Activated CD8-positive, alpha-beta memory T cell treated with anti-CD3 and anti-CD28 coated beads for 36 hours (primary cell): ENCODE measurements around the gene OR10G6. TPM values are rescaled to one million over a fixed set of nuclear protein-coding genes. Genes with fewer than 3 reads are reported as not detected.
"Not testable (repeated sequence)": the region's sequence is repeated elsewhere in the genome, so short reads cannot be mapped to it uniquely, and the experiment has no call there.

ENCODE experiments used
- CTCF ChIA-PET: fragments of 350-600 bp; sonication (Branson Sonifier 250); formaldehyde crosslinking; loops from one replicate; lab custom pipeline; 2021; ENCODE audit warnings: antibody characterized with exemption; lab: Charles Lee
- POLR2A ChIA-PET: fragments of 350-600 bp; sonication (Branson Sonifier 250); formaldehyde crosslinking; loops from one replicate; lab custom pipeline; 2021; ENCODE audit warnings: antibody characterized with exemption; lab: Charles Lee
- total RNA-seq, 2 experiments: library from RNA; stranded (reverse); gene quantifications; one replicate each; pipeline ENCODE4 v1.2.3, GENCODE V29; 2021

OR10G6 gene
- not detected for total RNA-seq

- ChIA-PET POLR2A (no interaction called here), CTCF (no interaction called here)
These were observed at the start of gene OR10G6 for GRCh38 chr11:123995119-123995518. Gene OR10G6 (minus strand): TSS chr11:123995161. CDS start chr11:123995161, 0 bp downstream.

GRCh38 chr11:124043420-124043819 is 48.5 kb upstream of the OR10G6 start:
- ChIA-PET POLR2A (no interaction called here), CTCF (no interaction called here)

GRCh38 chr11:124041254-124041653 is 46.3 kb upstream of the OR10G6 start, which contains the start of gene OR10G7:
Gene OR10G7 (minus strand): TSS chr11:124041325. CDS start chr11:124039001, 2,324 bp downstream.
- ChIA-PET CTCF (no interaction called here), POLR2A (no interaction called here)

GRCh38 chr11:124039557-124039956 is 44.6 kb upstream of the OR10G6 start:
- CTCF ChIA-PET = no interaction called here
- POLR2A ChIA-PET = no interaction called here

- POLR2A ChIA-PET = no interaction called here
- CTCF ChIA-PET = no interaction called here
These were observed 41.7 kb upstream of the OR10G6 start for GRCh38 chr11:124036666-124037065.

GRCh38 chr11:124026498-124026897 is 31.5 kb upstream of the OR10G6 start, which contains the start of gene OR10G8:
Gene OR10G8 (plus strand): TSS chr11:124026798. CDS start chr11:124029623, 2,825 bp downstream.
- ChIA-PET POLR2A (no interaction called here), CTCF (no interaction called here)

- CTCF ChIA-PET, POLR2A ChIA-PET: not testable (repeated sequence)
These were observed 20.9 kb upstream of the OR10G6 start for GRCh38 chr11:124015837-124016236.

GRCh38 chr11:124012697-124013096 is 17.7 kb upstream of the OR10G6 start, which contains the start of gene OR10G4:
Gene OR10G4 (plus strand): TSS chr11:124012997. CDS start chr11:124015575, 2,578 bp downstream.
- ChIA-PET POLR2A (no interaction called here), CTCF (no interaction called here)

GRCh38 chr11:123979311-123979710 is 15.7 kb downstream of the OR10G6 start:
- CTCF ChIA-PET = no interaction called here
- POLR2A ChIA-PET = no interaction called here

GRCh38 chr11:123977731-123978347 is 17.1 kb downstream of the OR10G6 start, which contains the start of gene OR10S1:
Gene OR10S1 (minus strand): TSS chr11:123977781. CDS start chr11:123977664, 117 bp downstream.
- ChIA-PET CTCF (no interaction called here), POLR2A (no interaction called here)

GRCh38 chr11:123976770-123977560 is 18.0 kb downstream of the OR10G6 start:
- POLR2A ChIA-PET = no interaction called here
- CTCF ChIA-PET = no interaction called here

- ChIA-PET POLR2A (no interaction called here), CTCF (no interaction called here)
These were observed 21.1 kb downstream of the OR10G6 start for GRCh38 chr11:123973816-123974215.

GRCh38 chr11:123956752-123957151 is 38.2 kb downstream of the OR10G6 start:
- ChIA-PET CTCF (no interaction called here), POLR2A (no interaction called here)

GRCh38 chr11:123945132-123945531 is 49.8 kb downstream of the OR10G6 start:
- CTCF ChIA-PET = no interaction called here
- POLR2A ChIA-PET = interaction anchor here (0.6 kb wide), 1 partner anchor 79 kb away, joined by 3 read pairs; no protein-coding TSS in a partner anchor

Other genes with a start within 250 kb of the OR10G6 start
- not detected for gene OR6X1, start 240.6 kb downstream of the OR10G6 start, total RNA-seq
- gene OR6M1, start 188.8 kb downstream of the OR10G6 start, total RNA-seq = not detected
- gene TMEM225, start 109.5 kb downstream of the OR10G6 start, total RNA-seq = not detected
- gene OR8D4, start 93.0 kb downstream of the OR10G6 start, total RNA-seq = not detected
- not detected for gene OR4D5, start 55.5 kb downstream of the OR10G6 start, total RNA-seq
- gene OR6T1, start 51.3 kb downstream of the OR10G6 start, total RNA-seq = not detected
- gene OR10S1, start 17.4 kb downstream of the OR10G6 start, total RNA-seq = not detected
- not detected for gene OR10G4, start 17.8 kb upstream of the OR10G6 start, total RNA-seq
- not detected for gene OR10G9, start 27.9 kb upstream of the OR10G6 start, total RNA-seq
- gene OR10G8, start 31.6 kb upstream of the OR10G6 start, total RNA-seq = not detected
- gene OR10G7, start 46.2 kb upstream of the OR10G6 start, total RNA-seq = not detected
- gene VWA5A, start 120.3 kb upstream of the OR10G6 start, total RNA-seq = 1 to 10 TPM; 2.3 to 3.0 TPM
- gene OR10D3, start 188.2 kb upstream of the OR10G6 start, total RNA-seq = not detected
- not detected for gene OR8G1, start 245.9 kb upstream of the OR10G6 start, total RNA-seq